Keratinocyte (primary cell): ENCODE measurements around the gene DDX47. TPM values are rescaled to one million over a fixed set of nuclear protein-coding genes. Genes with fewer than 3 reads are reported as not detected.

Experiments
- DNase-seq: peaks from one replicate; pipeline ENCODE4 v3.0.0-alpha.2; 2011; ENCODE audit warnings: low read depth, missing footprints, low spot score
- FAIRE-seq: peaks from 2 replicates; lab custom pipeline; 2011; peaks lifted over from hg19 to GRCh38; lab: Jason Lieb, UNC
- H2AFZ ChIP-seq: 2 replicates; pipeline ENCODE4 v1.6.0; 2012; ENCODE audit warnings: low read length, control low read depth, inconsistent platforms; ENCODE audit not compliant: control insufficient read depth
- H3K27ac ChIP-seq: 2 replicates; pipeline ENCODE4 v1.5.1; 2011; ENCODE audit warnings: low read length; ENCODE audit not compliant: control insufficient read depth, insufficient read depth
- H3K27me3 ChIP-seq: 3 replicates; pipeline ENCODE4 v1.6.0; 2011; ENCODE audit warnings: low read length; ENCODE audit not compliant: control insufficient read depth, insufficient read depth; ENCODE audit errors: extremely low read depth
- H3K36me3 ChIP-seq, 2 experiments: 2 replicates in 1 of 2; 3 replicates in 1 of 2; pipeline ENCODE4 v1.5.1; 2011; ENCODE audit warnings: low read length in 2 of 2, mild to moderate bottlenecking in 1 of 2; ENCODE audit not compliant: control insufficient read depth in 2 of 2, insufficient read depth in 2 of 2; ENCODE audit errors: extremely low read depth in 1 of 2
- H3K4me1 ChIP-seq: 3 replicates; pipeline ENCODE4 v1.5.1; 2011; ENCODE audit warnings: low read length; ENCODE audit not compliant: control insufficient read depth, insufficient read depth; ENCODE audit errors: extremely low read depth
- H3K4me2 ChIP-seq: 3 replicates; pipeline ENCODE4 v1.6.0; 2011; ENCODE audit warnings: low read depth, low read length; ENCODE audit not compliant: control insufficient read depth, insufficient read depth; ENCODE audit errors: extremely low read depth
- H3K4me3 ChIP-seq, 3 experiments: fragments of 200-600 bp in 1 of 3; sonication (generic) in 1 of 3; 2 replicates in 2 of 3; 3 replicates in 1 of 3; pipeline ENCODE4 v1.5.1; 2011 to 2016; ENCODE audit warnings: low read length in 3 of 3, mild to moderate bottlenecking in 3 of 3, control low read depth in 2 of 3, inconsistent platforms in 1 of 3, low read depth in 1 of 3, mixed read lengths in 1 of 3, mixed run types in 1 of 3, moderate library complexity in 1 of 3; ENCODE audit not compliant: control insufficient read depth in 2 of 3, insufficient read depth in 2 of 3; ENCODE audit errors: extremely low read depth in 1 of 3
- H3K79me2 ChIP-seq: 2 replicates; pipeline ENCODE4 v1.6.0; 2012; ENCODE audit warnings: low read length; ENCODE audit not compliant: control insufficient read depth, insufficient read depth
- H3K9ac ChIP-seq: 3 replicates; pipeline ENCODE4 v1.6.0; 2011; ENCODE audit warnings: low read length; ENCODE audit not compliant: control insufficient read depth, insufficient read depth; ENCODE audit errors: extremely low read depth
- H3K9me1 ChIP-seq: 3 replicates; pipeline ENCODE4 v1.6.0; 2011; ENCODE audit warnings: low read length; ENCODE audit not compliant: control insufficient read depth, insufficient read depth; ENCODE audit errors: extremely low read depth
- H3K9me3 ChIP-seq: 2 replicates; pipeline ENCODE4 v1.5.1; 2012; ENCODE audit warnings: low read depth, low read length; ENCODE audit not compliant: control insufficient read depth
- H4K20me1 ChIP-seq: 3 replicates; pipeline ENCODE4 v1.6.0; 2011; ENCODE audit warnings: low read length; ENCODE audit not compliant: control insufficient read depth, insufficient read depth; ENCODE audit errors: extremely low read depth
- EZH2 ChIP-seq: IDR thresholded peaks from one replicate; pipeline ENCODE4 v1.6.1; 2012; ENCODE audit warnings: inconsistent platforms, mild to moderate bottlenecking, low read length, moderate library complexity
- dilution Hi-C: fragments of 300-500 bp; cut with MboI; formaldehyde crosslinking; loops from one replicate; pipeline ENCODE4 v1.7.0; 2020; ENCODE audit warnings: low sequenced_read_pairs; ENCODE audit not compliant: extremely low pct_ligation_motif_present
- polyA plus RNA-seq, 5 experiments: library from polyadenylated mRNA; depleted of rRNA in 3 of 5; stranded (reverse) in 3 of 5; stranded (forward) in 1 of 5; unstranded in 1 of 5; fragments of >200 nt; gene quantifications; 1 replicate in 1 of 5; 2 replicates in 3 of 5; 3 replicates in 1 of 5; pipeline versions ENCODE4 v1.2.1 to v1.2.3, GENCODE V29; 2011 to 2012; ENCODE audit warnings: missing spikeins in 2 of 5, low read depth in 1 of 5, low replicate concordance in 1 of 5
- TF ChIP-seq, protein P1 (sequence below), 3 experiments: IDR thresholded peaks in 1 of 3; conservative IDR thresholded peaks in 1 of 3; optimal IDR thresholded peaks in 1 of 3; 2 replicates in 2 of 3; 3 replicates in 1 of 3; pipeline versions ENCODE3 to v1.5.1; 2011; ENCODE audit warnings: low read length in 3 of 3, mild to moderate bottlenecking in 3 of 3, moderate library complexity in 2 of 3, control low read depth in 1 of 3, inconsistent platforms in 1 of 3; ENCODE audit not compliant: insufficient read depth in 2 of 3; ENCODE audit errors: extremely low read depth in 1 of 3

The DDX47 gene
- polyA plus RNA-seq, 1 donor (not counting 4 experiments of a cell fraction or from before 2014, with no cell fraction given): 90.2 TPM

DNA sequence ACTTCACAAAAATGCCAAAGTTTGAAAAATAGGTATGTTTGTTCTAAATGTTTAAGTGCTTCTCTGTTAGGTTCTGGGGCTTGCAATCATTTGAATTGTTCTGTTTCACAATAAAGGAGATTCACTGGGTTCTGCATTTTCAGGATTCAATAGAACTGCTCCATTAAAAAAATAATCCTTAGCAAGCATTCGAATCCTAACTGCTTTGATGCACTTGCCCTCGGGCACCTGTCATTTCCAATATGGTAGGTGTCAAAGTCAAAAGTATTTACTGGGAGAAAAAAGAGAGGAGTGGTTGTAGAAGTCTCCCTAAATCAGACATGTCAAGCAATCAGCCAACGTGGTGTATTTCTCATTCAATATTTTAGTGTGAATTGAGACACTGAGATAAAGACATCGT lies 22.2 kb upstream of the DDX47 start:
- Histone ChIP-seq H3K27ac (no peak overlapping the region), H3K9me1 (no peaks in the 10 kb centered on the region), H3K4me1 (peaks cover 36% of the 10 kb centered on the region), H2AFZ (no peak overlapping the region), H3K4me3 (no peak overlapping the region), H3K27me3 (no peaks in the 10 kb centered on the region), H3K9ac (no peak overlapping the region), H3K4me2 (no peak overlapping the region), H4K20me1 (no peaks in the 10 kb centered on the region), H3K36me3 (no peaks in the 10 kb centered on the region), H3K9me3 (no peaks in the 10 kb centered on the region), H3K79me2 (no peaks in the 10 kb centered on the region)
- DNase-seq: no peak
- TF ChIP-seq, protein P1, sequence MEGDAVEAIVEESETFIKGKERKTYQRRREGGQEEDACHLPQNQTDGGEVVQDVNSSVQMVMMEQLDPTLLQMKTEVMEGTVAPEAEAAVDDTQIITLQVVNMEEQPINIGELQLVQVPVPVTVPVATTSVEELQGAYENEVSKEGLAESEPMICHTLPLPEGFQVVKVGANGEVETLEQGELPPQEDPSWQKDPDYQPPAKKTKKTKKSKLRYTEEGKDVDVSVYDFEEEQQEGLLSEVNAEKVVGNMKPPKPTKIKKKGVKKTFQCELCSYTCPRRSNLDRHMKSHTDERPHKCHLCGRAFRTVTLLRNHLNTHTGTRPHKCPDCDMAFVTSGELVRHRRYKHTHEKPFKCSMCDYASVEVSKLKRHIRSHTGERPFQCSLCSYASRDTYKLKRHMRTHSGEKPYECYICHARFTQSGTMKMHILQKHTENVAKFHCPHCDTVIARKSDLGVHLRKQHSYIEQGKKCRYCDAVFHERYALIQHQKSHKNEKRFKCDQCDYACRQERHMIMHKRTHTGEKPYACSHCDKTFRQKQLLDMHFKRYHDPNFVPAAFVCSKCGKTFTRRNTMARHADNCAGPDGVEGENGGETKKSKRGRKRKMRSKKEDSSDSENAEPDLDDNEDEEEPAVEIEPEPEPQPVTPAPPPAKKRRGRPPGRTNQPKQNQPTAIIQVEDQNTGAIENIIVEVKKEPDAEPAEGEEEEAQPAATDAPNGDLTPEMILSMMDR (optimal IDR thresholded peaks at IDR 0.05 in 1 of 3, IDR thresholded peaks at IDR 0.05 in 1 of 3, conservative IDR thresholded peaks at IDR 0.05 in 1 of 3; ENCODE audit: extremely low read depth in 1 of 3, insufficient read depth in 2 of 3, low read length in 3 of 3): no peak
- TF ChIP-seq EZH2: no peak
- no peak for FAIRE-seq
- dilution Hi-C loops: no loop called here

DNA sequence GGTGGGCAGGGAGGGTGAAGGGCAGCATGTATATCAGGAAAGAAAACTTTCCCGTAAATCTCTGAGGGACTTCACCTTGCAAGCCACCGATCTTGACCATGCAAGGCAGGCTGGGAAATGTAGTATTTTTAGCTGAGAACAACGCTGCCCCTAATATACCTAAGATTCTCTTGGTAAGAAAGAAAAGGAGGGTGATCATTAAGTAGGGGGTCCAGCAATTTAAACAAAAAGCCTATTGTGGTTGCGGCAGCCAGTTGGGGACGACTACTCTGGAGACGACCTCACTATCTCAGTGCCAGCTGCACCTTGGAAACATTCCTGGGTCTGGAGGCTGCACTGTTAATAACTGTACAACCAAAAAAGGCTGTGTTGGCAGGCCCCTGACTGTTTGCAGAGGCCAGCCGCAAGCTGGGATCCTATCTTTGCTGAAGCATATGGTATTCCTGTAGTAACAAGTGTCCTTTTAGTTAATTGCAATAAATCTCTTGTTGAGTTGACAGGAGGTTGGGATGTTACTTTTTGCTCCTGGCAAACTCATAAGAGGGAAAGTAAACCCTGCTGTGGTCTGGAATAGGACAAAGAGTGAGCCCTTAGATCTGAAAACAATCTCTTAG lies 21.3 kb upstream of the DDX47 start:
- DNase-seq (no peak), FAIRE-seq (peak; percentile 60)
- dilution Hi-C loops: no loop called here
- Histone ChIP-seq H3K4me2 (peak overlapping the region; percentile 73), H3K9ac (peak overlapping the region; percentile 18), H3K36me3 (no peaks in the 10 kb centered on the region), H3K4me1 (peaks cover 32% of the 10 kb centered on the region), H3K27me3 (no peaks in the 10 kb centered on the region), H3K79me2 (no peaks in the 10 kb centered on the region), H3K9me1 (no peaks in the 10 kb centered on the region), H3K4me3 (peak overlapping the region in 1 of 3 experiments; percentile 24), H3K27ac (peak overlapping the region; percentile 2), H4K20me1 (no peaks in the 10 kb centered on the region), H3K9me3 (no peaks in the 10 kb centered on the region), H2AFZ (peak overlapping the region; percentile 88)
- TF ChIP-seq, protein P1 (optimal IDR thresholded peaks at IDR 0.05 in 1 of 3, IDR thresholded peaks at IDR 0.05 in 1 of 3, conservative IDR thresholded peaks at IDR 0.05 in 1 of 3; ENCODE audit: extremely low read depth in 1 of 3, insufficient read depth in 2 of 3, low read length in 3 of 3): no peak
- TF ChIP-seq EZH2: no peak
